Measurements from ENCODE around the gene FILIP1L.

DNA sequence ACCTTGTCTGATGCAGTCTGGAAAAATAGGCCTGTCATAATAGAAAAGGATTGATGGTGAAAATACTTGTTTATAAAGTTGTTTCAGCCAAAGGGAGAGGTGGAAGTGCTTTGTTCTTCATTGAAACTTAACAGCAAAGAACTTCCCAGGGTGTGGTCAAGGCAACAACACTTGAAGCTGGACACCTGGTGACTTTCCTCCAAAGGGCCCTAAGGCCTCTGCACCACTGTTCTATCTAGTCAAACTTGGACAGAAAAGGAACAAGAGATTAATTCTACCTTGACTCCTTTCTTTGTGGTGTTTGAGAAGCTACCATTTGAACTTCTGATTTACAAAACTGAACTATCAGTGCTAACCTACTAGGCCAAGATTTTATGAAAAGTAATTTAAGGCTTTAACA, 194.6 kb downstream of the FILIP1L start:
- TF ChIP-seq POLR2A (IDR thresholded peaks at IDR 0.05), result no peak
- TF ChIP-seq, protein P1, sequence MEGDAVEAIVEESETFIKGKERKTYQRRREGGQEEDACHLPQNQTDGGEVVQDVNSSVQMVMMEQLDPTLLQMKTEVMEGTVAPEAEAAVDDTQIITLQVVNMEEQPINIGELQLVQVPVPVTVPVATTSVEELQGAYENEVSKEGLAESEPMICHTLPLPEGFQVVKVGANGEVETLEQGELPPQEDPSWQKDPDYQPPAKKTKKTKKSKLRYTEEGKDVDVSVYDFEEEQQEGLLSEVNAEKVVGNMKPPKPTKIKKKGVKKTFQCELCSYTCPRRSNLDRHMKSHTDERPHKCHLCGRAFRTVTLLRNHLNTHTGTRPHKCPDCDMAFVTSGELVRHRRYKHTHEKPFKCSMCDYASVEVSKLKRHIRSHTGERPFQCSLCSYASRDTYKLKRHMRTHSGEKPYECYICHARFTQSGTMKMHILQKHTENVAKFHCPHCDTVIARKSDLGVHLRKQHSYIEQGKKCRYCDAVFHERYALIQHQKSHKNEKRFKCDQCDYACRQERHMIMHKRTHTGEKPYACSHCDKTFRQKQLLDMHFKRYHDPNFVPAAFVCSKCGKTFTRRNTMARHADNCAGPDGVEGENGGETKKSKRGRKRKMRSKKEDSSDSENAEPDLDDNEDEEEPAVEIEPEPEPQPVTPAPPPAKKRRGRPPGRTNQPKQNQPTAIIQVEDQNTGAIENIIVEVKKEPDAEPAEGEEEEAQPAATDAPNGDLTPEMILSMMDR (IDR thresholded peaks at IDR 0.05), result no peak
